Activated effector memory CD4-positive, alpha-beta T cell treated with Interleukin-2 at 50 U/mL for 16 hours (primary cell): ENCODE measurements around the gene RHOJ.
"Not testable (repeated sequence)": the region's sequence is repeated elsewhere in the genome, so short reads cannot be mapped to it uniquely, and the experiment has no call there.

Experiments
- DNase-seq: peaks from one replicate; pipeline ENCODE4 v3.0.0-alpha.2; 2020

The RHOJ gene

DNA sequence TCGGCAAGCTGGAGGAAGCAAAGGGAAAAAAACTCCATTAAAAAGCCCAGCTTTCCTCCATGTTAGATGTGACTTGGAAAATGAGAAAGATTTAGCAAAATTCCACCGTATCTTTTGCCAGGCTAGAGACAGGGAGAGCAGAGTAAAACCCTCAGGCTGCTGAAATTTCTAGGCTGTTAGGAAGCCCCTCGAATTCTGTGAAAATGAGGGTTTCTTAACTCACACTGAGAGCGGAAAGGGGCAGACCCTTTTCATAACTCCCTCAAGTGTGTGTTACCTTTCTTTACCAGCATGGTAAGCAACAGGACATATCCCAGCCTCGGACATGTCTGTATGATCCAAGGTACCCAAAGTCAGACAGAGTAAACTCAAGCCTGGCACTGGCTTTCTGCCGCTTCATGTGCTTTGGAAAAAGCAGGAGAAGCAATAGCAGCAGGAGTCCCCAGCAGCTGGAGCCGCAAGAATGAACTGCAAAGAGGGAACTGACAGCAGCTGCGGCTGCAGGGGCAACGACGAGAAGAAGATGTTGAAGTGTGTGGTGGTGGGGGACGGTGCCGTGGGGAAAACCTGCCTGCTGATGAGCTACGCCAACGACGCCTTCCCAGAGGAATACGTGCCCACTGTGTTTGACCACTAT, at the start of gene RHOJ:
Gene RHOJ, plus strand, starts transcription at position 37 of the 637 bp plus-strand sequence. Its CDS starts 427 bp downstream, at position 464.
- DNase-seq: no peak

DNA sequence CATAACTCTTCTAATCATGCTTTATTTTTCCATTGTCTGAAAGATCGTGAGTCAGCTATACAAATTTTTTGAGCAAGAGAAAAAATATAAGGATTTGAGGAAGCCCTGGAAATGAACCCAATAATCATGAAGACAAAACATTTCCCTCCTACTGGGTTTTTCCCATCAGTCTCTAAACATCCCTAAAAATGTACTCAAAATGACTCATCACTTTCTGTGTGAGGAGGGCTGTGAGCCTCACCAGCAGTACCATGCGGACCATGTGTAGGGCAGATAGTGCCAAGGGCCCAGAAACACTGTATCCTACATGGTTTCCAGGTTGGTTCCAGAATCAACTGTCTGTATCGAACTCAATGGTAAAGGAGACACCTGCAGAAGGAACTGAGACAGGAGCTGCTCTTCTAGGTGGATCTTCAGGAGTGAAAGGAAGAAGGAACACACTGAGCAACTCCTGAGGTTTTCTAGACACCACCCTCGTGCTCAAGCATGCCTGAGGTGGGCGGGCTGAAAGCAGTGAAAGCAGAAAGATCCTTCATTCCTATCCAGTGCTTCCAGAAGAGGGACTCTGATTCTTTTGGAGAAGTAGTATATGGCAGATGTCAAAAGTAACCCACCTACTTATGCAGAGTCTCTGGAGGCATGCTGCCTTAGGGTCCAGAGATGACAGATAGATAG, 48.6 kb upstream of the RHOJ start:
- DNase-seq: no peak

DNA sequence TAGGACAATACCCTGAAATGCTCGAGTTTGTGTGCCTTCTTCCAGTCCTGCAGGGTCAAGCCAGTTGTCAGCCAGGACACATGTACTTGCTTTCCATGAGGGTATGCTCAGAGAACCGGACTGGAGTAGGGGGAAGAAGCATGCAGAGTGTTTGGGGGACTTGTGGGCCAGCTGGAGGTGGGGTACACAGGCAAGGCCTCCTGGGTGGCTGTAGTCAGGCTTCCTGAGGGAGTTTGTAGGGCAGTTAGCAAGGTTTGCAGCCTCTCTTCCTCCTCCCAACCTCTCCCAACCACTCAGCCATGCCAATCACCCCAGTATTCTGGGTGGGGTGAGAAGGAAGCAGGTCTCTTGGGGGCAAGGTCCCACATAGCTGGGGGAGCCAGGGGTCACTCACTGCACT, 47.0 kb upstream of the RHOJ start:
- no peak for DNase-seq

DNA sequence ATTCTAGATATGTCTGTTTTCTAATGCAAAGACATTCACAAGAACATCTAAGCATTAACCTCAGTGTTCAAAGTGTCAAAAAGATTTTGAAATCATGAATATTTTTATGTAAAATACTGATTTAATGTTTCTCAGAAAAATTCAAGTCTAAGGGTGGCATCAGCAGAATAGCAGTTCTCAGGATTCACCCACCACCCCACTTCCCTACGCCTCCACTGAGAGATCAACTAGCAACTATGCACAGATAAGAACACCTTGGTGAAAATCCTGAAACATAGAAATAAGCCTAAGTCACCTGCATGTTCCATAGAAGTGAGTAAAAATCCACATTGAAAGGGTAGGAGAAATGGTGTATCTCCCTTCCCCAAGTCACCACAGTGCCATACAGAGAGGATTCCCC, 40.9 kb upstream of the RHOJ start:
- DNase-seq: no peak

DNA sequence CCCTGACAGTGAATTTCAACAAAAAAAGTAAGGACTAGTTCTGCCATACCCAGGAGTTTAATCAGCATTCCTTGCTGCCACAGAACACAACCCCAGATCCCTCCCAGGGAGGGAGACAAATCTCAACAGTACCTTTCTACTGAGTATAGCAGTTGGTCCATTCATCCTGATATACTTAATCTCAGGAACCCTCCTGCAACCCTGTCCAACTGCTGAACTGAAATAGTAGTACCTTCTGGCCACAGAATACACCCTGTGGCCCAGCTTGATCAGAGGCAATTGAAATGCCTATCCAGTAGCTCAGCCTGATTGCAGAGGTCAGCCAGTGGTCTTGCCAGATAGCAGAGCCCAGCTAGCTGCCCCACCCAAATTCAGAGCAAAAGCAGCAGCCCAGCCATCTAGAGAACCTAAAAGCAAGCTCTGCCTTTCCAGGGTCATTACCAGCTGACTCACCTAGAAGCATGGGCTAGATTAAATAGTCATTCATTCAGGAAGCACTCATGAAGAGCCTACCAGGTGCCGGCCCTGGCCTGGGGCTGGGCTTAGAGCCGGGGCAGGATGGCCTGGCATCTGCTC, 40.0 kb upstream of the RHOJ start:
- DNase-seq: no peak

DNA sequence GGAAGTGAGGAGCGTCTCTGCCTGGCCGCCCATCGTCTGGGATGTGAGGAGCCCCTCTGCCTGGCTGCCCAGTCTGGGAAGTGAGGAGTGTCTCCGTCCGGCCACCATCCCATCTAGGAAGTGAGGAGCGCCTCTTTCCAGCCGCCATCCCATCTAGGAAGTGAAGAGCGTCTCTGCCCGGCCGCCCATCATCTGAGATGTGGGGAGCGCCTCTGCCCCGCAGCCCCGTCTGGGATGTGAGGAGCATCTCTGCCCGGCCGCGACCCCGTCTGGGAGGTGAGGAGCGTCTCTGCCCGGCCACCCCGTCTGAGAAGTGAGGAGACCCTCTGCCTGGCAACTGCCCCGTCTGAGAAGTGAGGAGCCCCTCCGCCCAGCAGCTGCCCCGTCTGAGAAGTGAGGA, 39.0 kb upstream of the RHOJ start:
- DNase-seq: not testable (repeated sequence)

DNA sequence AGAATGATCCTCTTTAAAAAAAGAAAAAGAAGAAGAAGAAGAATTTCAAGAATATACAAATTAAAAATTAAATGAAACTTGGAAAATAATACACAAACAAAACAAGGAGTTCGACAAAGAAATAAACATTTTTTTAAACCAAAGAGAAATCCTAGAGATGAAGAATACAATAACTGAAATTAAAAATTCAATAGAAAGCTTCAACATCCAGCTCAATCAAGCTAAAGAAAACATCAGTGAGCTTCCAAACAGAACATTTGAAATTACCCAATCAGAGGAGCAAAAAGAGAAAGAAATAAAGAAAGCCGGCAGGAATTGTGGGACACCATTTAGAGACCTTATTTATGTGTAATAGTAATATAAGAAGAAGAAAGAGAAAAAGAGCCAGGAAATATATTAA, 37.2 kb upstream of the RHOJ start:
- DNase-seq: no peak

DNA sequence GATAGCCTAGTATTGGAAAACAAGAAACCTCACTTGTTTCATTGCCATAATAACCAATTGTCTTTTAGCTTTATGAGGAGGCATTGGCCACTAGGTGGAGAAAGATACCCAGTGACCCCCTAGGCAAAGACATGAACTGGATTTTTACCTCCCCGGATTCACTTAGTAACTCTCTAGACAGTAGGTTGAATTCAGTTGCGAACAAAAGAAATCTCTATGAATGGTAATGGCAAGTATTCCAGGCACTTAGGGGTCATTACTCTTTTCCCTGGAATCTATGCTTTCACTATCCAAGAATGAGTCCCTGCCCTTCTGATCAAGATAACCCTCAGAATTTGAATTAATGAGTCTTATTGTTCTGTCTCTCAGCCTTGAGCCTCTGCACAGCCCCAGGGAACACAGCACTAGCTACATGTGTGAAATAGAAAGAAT, 29.5 kb upstream of the RHOJ start:
- DNase-seq: no peak

DNA sequence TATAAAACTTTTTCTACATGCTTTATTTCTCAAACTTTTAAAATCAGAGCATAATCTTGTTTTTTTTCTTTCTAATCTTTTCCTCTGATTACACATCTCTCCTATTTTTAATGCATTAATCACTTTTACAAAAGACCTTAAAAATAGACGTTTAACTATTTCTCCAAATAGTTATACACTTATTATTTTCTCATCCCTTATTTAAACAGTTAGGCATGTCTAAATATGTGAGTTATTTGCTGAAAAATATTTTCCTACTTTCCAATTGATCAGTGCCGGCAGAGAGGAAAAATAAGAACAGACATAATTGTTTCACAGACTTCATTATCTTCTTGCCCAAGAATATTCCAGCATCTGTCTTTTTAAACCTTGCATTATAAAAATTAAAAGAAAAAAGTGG, 28.7 kb upstream of the RHOJ start:
- DNase-seq: no peak

DNA sequence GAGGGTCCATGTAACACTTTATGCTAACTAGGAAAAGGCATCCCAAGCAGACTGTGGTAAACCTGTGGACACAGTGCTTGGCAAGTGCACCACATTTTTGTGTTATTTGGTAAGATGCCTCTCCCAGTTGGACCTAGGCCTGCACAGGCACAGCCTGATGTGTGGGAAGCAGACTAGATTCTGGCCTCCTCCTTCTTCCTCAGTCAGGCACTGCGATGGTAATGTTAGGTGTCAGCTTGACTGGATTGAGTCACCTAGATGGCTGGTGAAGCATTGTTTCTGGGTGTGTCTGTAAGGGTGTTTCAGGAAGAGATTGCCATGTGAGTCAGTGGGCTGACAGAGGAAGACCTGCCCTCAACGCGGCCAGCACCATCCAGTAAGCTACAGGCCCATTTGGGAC, 25.3 kb upstream of the RHOJ start:
- DNase-seq: no peak

DNA sequence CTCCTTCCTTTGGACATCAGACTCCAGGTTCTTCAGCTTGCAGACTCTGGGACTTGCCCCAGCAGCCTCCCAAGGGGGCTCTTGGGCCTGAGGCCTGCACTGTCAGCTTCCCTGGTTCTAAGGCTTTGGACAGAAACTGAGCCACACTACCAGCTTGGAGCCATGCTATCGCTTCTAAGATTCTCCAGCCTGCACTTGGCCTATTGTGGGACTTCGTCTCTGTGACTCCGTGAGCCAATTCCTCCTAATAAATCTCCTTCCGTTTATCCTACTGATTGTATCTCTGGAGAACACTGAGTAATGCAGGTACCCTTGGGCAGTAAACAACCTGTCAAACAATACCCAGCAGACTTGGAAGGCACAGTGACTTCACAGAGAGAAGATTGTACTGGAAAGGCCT, 24.9 kb upstream of the RHOJ start:
- no peak for DNase-seq

DNA sequence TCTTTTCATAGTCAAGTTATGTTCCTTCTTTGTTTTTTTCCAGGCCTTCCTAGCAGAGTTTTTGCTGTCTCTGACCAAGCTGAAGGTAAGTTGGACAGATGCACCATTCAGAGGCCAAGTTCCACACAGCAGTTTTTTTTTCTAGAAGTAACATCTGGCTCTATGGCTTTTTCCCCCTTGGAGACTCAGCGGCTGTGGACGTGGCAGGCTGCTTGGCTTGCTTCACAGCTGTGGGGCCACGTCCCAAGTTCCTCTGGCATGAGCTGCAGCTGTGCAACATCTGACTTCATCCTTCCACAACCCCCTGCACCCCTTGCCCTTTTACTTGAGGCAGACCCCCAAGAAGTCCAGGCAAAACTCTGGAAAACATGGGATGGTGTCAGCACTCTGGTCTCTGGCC, 24.2 kb upstream of the RHOJ start:
- DNase-seq: no peak

DNA sequence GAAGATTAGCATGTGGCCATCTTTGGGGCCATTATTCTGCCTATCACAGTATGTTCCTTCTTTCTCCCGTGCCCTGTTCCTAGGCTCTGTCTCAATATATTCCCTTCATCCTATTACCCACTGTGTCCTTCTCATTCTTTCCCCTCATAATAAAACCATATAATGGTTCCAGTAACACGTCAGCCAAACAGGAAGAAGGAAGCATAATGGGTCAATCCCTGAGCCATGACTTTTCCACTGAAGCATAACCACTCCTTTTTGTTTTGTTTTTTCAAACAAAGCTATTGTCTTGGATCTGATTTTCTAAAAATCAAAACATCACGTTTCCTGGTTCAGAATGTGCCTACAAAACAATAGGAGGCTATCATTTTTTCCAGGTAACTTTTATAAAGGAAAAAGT, 21.3 kb upstream of the RHOJ start:
- no peak for DNase-seq

DNA sequence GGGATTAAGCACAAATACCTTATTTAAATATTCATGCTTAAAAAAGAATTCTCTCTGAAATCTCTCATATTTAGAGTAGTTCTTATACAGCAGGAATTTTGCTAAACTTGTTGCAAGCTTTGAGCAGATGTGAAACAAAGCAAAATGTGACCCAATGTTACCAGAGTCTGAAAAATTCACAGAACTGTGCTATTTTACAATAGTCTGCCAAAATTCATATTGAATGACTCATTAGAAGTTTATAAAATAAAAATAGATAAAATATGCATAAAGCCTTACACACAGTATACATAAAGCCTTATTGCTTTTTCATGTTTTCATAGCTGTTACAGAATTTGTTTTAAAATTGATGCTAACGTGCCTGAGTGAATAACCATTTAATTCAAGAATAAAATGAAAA, 17.8 kb upstream of the RHOJ start:
- no peak for DNase-seq

DNA sequence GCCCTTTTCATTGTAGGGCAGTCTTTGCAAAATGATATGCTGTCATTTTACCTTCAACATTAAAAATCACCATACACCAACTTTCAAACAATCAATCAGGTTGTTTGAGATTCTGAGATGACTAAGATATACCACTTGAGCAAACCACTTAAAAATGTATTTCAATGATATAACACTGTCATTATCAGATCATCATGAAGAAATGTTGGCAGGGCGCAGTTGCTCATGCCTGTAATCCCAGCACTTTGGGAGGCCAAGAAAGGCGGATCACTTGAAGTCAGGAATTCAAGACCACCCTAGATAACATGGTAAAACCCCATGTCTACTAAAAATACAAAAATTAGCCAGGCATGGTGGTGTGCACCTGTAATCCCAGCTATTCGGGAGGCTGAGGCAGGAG, 13.0 kb upstream of the RHOJ start:
- DNase-seq: no peak

DNA sequence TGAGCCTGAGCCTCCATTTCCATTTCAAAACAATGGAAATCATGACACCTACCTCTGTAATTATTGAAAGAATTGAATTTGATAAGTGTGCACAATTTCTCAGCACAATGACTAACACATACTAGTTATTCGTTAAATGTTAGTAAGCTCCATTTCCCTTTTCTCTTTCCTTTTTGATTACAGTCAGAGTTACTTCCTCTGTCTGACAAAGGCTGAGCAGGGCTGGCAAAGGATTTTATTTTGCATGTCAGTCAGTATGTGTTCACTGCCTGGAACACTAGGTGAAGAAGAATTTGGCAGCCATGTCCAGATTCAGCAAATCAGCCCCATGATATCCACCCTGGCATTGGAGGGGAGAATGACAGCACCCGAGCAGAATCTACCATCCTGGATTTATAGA, 12.2 kb upstream of the RHOJ start:
- no peak for DNase-seq

DNA sequence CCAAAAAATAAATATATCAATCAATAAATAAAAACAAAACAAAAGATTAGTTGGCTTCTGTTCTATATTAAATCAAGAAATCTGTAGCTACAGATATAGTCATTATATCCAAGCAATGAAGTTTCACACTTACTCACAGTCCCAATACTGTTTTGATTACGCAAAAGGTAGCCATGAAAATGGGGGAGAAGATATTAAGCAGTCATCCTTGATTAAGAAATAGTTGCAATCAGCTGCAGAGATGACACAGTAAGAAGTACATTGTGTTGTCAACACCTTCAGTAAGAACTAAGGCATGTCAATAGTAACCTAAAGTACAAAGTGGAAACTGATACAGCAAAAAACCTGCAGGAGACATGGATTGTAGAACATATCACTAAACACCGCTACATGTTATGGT, 11.0 kb upstream of the RHOJ start:
- DNase-seq: no peak

DNA sequence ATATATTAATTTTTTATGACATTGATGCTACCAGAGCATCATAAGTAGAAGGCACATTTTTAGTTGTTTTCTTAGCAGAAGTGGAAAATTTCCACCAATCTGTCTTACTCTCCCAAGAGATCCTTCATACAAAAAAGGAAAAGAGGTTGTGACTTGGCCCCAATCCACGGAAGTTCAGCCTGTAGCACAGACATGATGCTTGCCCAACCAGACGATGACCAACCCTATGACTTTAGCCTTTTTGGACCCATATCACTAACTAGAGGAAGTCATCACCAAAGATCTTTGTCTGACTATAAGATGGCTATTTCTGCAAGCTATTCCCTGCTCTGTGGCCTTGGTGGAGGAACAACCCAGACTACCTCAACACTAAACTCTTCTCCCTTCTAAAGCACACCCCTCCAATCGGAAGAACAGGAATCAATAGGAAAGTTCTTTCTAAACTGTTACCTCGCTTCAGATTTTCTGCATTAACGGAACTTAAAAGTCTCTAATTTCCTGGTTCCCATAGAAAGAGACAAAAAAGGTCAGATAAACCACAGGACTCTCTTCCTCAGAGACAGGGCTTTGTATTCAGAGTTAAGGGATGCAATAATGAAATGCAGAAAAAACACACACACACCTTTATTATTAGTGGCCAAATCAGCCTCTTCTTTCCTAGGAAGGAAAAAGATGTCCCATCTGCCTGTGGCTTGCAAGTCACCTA, 4.1 kb upstream of the RHOJ start:
- no peak for DNase-seq

DNA sequence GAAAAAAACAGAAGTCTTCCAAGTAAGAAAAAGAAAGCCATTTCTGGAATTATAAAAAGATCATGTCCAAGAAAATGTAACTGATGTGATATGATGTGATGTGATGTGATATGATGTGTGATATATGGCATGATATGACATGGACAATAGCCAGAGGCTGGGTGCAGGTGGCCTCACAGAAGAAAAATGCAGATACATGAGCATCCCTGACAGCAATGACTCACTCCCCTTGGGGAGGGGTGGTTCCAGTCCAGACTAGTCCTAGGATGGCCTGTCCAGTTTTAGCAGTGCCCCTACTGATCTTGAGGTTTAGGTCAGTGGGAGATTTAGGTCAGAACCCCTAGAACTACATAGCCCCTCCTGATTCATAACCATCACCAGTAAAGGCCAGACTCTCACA, 3.5 kb upstream of the RHOJ start:
- no peak for DNase-seq

DNA sequence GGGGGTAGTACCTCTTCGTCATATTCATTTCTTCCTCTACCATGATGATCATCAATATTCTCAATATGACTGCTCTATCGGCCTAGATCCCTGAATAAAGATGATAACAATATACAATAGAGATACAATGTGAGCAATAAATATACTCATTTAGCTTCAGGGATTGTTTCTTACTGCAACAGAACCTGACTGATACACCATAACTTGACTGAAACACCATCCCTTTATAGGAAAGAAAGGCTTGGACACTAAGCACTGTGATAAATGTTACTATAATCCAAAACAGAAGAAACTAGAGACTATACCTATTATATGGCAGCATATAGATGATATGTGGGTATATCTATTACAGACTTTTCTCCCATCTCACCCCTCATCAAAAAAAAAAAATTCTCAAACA, 1.2 kb upstream of the RHOJ start:
- DNase-seq: no peak

DNA sequence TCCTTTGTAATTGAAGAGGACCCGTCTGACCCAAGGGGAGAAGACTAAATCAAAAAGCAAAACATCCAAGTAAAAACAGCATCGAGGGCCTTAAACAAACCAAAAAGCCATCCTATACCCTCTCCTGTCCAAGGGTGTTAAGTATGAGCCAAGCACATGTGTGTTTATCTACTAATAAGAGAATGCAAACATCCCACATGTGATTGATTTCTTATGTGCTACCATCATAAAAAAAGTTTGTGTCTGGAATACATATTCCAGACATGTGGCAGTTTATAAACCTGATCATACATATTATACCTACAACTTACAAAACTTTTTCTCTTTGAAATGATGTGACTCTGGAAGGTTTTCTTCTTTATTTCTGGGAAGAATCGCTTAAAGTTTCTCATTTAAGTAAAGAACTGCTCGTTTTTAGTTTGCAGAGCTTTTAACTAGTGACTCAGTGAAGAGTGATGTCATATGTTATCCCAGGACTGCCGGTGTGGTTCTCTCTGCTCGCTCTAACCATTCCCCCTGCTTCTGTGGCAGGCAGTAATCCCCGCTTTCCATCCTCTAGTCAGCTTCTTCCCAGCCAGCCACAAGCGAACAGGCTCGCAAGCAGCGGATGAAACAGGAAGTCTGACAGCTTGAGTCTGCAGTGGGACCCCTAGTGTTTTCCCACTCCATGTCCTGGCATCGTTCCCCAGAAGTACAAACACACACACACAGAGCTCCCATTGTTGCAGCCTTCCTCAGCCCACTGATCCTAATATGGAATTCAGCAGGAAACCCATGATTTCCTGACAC, 431 bp upstream of the RHOJ start:
- DNase-seq: no peak

DNA sequence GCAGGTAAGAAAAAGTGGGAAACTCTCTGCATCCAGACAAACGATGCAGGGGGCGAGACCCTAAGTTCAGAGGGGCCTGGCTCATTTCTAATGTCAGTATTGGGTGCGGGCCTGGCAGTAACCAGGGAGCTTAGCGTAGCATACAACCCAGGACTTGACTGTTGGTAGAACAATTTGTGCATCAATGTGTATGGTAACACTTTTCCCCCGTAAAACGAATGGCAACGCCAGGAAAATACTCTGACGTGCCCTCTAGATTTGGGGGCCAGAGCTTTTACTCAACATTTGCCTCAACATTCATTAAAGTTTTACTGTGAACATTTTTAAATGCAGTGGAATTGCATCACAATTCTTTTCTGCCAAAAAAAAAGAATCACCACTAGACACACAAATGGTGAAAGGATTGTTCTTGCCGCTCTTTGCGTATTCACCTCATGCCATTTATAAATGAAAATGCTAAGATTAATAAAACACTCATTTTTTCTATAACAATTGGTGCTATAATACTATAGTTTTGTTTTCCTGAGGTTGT, 867 bp downstream of the RHOJ start:
- no peak for DNase-seq

DNA sequence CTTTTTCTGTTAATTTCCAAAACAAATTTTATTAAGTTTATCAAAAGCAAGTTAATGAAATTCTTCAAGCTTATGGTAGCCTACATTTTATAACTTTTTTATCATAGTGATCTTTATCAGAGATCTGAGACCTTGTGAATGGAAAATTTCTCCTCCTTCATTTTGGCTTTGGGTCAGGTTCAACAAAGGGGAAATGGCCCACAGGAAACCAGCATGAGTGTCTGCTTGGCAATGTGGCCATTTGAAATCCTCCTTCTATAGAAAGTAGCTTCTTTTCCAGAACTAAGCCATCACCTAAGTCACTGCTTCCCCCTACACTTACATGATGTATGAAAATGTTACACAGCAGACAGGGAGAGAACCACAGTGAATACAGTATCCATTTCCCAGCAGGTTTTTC, 1.6 kb downstream of the RHOJ start:
- DNase-seq: no peak
